GM18873 (cell line): Measurements from ENCODE around the gene ECPAS.
"Not testable (repeated sequence)": the region's sequence is repeated elsewhere in the genome, so short reads cannot be mapped to it uniquely, and the experiment has no call there.

Experiments
- ATAC-seq: cut with Tn5 transposase; IDR thresholded peaks from one replicate; pipeline ENCODE4 v1.9.1; 2021; ENCODE audit warnings: mild to moderate bottlenecking, moderate library complexity, moderate number of reproducible peaks; ENCODE audit not compliant: unreplicated experiment, low FRiP score

Gene ECPAS

GRCh38 chr9:111414406-111414805, 69.8 kb downstream of the ECPAS start:
- ATAC-seq = no peak

GRCh38 chr9:111413996-111414395, 70.2 kb downstream of the ECPAS start:
- ATAC-seq = no peak

GRCh38 chr9:111412280-111412679, 71.9 kb downstream of the ECPAS start:
- ATAC-seq = no peak

GRCh38 chr9:111411266-111411665, 72.9 kb downstream of the ECPAS start:
- ATAC-seq = no peak

- ATAC-seq = no peak
These were observed 76.4 kb downstream of the ECPAS start for GRCh38 chr9:111407813-111408212.

GRCh38 chr9:111405701-111406100, 78.5 kb downstream of the ECPAS start:
- no peak for ATAC-seq

- not testable (repeated sequence) for ATAC-seq
These were observed 82.7 kb downstream of the ECPAS start for GRCh38 chr9:111401486-111401885.

- ATAC-seq = no peak
These were observed 83.7 kb downstream of the ECPAS start for GRCh38 chr9:111400564-111400898.

GRCh38 chr9:111399772-111400563, 84.2 kb downstream of the ECPAS start:
- ATAC-seq = no peak

GRCh38 chr9:111399211-111399739, 84.9 kb downstream of the ECPAS start:
- ATAC-seq = no peak

- no peak for ATAC-seq
These were observed 90.2 kb downstream of the ECPAS start for GRCh38 chr9:111393971-111394370.

- no peak for ATAC-seq
These were observed 94.8 kb downstream of the ECPAS start for GRCh38 chr9:111389406-111389805.

- no peak for ATAC-seq
These were observed 97.8 kb downstream of the ECPAS start for GRCh38 chr9:111386386-111386785.

GRCh38 chr9:111381006-111381405, 103.2 kb downstream of the ECPAS start:
- ATAC-seq = no peak

- no peak for ATAC-seq
These were observed 108.2 kb downstream of the ECPAS start for GRCh38 chr9:111375817-111376564.

GRCh38 chr9:111375062-111375461, 109.1 kb downstream of the ECPAS start:
- ATAC-seq = no peak

- ATAC-seq = no peak
These were observed 111.9 kb downstream of the ECPAS start for GRCh38 chr9:111372297-111372696.

GRCh38 chr9:111366978-111367377, 117.2 kb downstream of the ECPAS start:
- ATAC-seq = no peak

- no peak for ATAC-seq
These were observed 121.7 kb downstream of the ECPAS start for GRCh38 chr9:111362526-111362925.

GRCh38 chr9:111360881-111361280, 123.3 kb downstream of the ECPAS start:
- no peak for ATAC-seq

GRCh38 chr9:111356481-111357244, 127.5 kb downstream of the ECPAS start:
- ATAC-seq = no peak
